Measurements from ENCODE around the gene AKAP6. TPM values are rescaled to one million over a fixed set of nuclear protein-coding genes. Genes with fewer than 3 reads are reported as not detected.

Gene AKAP6
- total RNA-seq, 1 experiment from 2014 or later = 1.9 TPM

- no peaks in the 10 kb centered on the region for H3K79me2 ChIP-seq (ENCODE audit: insufficient read depth, low read length)
- H3K27me3 ChIP-seq (ENCODE audit: insufficient read depth, low read length) = peaks cover 24% of the 10 kb centered on the region; the same call in 1 of the 2 replicates
- H3K27ac ChIP-seq (ENCODE audit: low read depth, low read length) = no peak overlapping the region
- intact Hi-C loops (cut with micrococcal nuclease) = no loop called here
- ATAC-seq = no peak
- no peaks in the 10 kb centered on the region for H3K9me3 ChIP-seq (ENCODE audit: control insufficient read depth in 1 of 2, insufficient read depth in 1 of 2, low read depth in 1 of 2, low read length in 2 of 2)
- no TSS peak for BruUV-seq (replicated peaks)
- ChIA-PET CTCF (interaction anchor here (1.2 kb wide), 1 partner anchor 1592 kb away, joined by 3 read pairs; no protein-coding TSS in a partner anchor), RAD21 (ENCODE audit: low non-redundant PET in 1 of 2, low total read pairs in 2 of 2, uncharacterized antibody in 2 of 2, unreplicated experiment in 2 of 2) (no interaction called here), POLR2A (no interaction called here)
- H3K4me1 ChIP-seq (ENCODE audit: control insufficient read depth in 1 of 2, insufficient read depth in 2 of 2, low read length in 2 of 2) = no peaks in the 10 kb centered on the region
- no peak for DNase-seq (ENCODE audit: low read depth, low spot score)
- H3K36me3 ChIP-seq (ENCODE audit: control insufficient read depth in 1 of 2, insufficient read depth in 2 of 2, low read length in 2 of 2) = no peaks in the 10 kb centered on the region
- H3K9ac ChIP-seq (ENCODE audit: low read length) = no peak overlapping the region
- no peaks in the 10 kb centered on the region for H3K9me2 ChIP-seq (ENCODE audit: insufficient read depth)
- no peaks in the 10 kb centered on the region for H4K20me1 ChIP-seq (ENCODE audit: insufficient read depth)
- H3K4me2 ChIP-seq (ENCODE audit: low read length) = no peak overlapping the region
- no peak overlapping the region for H3K4me3 ChIP-seq (replicated peaks in 1 of 2; ENCODE audit: low read depth in 1 of 2, low read length in 2 of 2)
- H2AFZ ChIP-seq (ENCODE audit: low read depth, low read length, poor library complexity, severe bottlenecking) = no peak overlapping the region
- TF ChIP-seq ZFX (IDR thresholded peaks at IDR 0.05) = no peak
These were observed 379.9 kb downstream of the AKAP6 start for GRCh38 chr14:32709027-32709426.

GRCh38 chr14:32710231-32710671 is 381.2 kb downstream of the AKAP6 start:
- POLR2A ChIA-PET = no interaction called here
- no peaks in the 10 kb centered on the region for H3K9me3 ChIP-seq (ENCODE audit: control insufficient read depth in 1 of 2, insufficient read depth in 1 of 2, low read depth in 1 of 2, low read length in 2 of 2)

More at GRCh38 chr14:32710231-32710671, 381.2 kb downstream of the AKAP6 start:
- Histone ChIP-seq H3K9me2 (ENCODE audit: insufficient read depth) (no peaks in the 10 kb centered on the region), H3K4me2 (ENCODE audit: low read length) (no peak overlapping the region), H3K27me3 (ENCODE audit: insufficient read depth, low read length) (peaks cover 15% of the 10 kb centered on the region; the same call in 1 of the 2 replicates), H3K4me1 (ENCODE audit: control insufficient read depth in 1 of 2, insufficient read depth in 2 of 2, low read length in 2 of 2) (no peaks in the 10 kb centered on the region), H3K9ac (ENCODE audit: low read length) (no peak overlapping the region), H2AFZ (ENCODE audit: low read depth, low read length, poor library complexity, severe bottlenecking) (no peak overlapping the region), H3K36me3 (ENCODE audit: control insufficient read depth in 1 of 2, insufficient read depth in 2 of 2, low read length in 2 of 2) (no peaks in the 10 kb centered on the region), H4K20me1 (ENCODE audit: insufficient read depth) (no peaks in the 10 kb centered on the region), H3K79me2 (ENCODE audit: insufficient read depth, low read length) (no peaks in the 10 kb centered on the region), H3K27ac (ENCODE audit: low read depth, low read length) (no peak overlapping the region), H3K4me3 (replicated peaks in 1 of 2; ENCODE audit: low read depth in 1 of 2, low read length in 2 of 2) (no peak overlapping the region)
- DNase-seq (ENCODE audit: low read depth, low spot score) (no peak), ATAC-seq (no peak)
- no TSS peak for BruUV-seq (replicated peaks)
- TF ChIP-seq, protein P1, sequence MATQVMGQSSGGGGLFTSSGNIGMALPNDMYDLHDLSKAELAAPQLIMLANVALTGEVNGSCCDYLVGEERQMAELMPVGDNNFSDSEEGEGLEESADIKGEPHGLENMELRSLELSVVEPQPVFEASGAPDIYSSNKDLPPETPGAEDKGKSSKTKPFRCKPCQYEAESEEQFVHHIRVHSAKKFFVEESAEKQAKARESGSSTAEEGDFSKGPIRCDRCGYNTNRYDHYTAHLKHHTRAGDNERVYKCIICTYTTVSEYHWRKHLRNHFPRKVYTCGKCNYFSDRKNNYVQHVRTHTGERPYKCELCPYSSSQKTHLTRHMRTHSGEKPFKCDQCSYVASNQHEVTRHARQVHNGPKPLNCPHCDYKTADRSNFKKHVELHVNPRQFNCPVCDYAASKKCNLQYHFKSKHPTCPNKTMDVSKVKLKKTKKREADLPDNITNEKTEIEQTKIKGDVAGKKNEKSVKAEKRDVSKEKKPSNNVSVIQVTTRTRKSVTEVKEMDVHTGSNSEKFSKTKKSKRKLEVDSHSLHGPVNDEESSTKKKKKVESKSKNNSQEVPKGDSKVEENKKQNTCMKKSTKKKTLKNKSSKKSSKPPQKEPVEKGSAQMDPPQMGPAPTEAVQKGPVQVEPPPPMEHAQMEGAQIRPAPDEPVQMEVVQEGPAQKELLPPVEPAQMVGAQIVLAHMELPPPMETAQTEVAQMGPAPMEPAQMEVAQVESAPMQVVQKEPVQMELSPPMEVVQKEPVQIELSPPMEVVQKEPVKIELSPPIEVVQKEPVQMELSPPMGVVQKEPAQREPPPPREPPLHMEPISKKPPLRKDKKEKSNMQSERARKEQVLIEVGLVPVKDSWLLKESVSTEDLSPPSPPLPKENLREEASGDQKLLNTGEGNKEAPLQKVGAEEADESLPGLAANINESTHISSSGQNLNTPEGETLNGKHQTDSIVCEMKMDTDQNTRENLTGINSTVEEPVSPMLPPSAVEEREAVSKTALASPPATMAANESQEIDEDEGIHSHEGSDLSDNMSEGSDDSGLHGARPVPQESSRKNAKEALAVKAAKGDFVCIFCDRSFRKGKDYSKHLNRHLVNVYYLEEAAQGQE (IDR thresholded peaks at IDR 0.05; ENCODE audit: low read depth) = no peak
- TF ChIP-seq ZNF274 (IDR thresholded peaks at IDR 0.05; ENCODE audit: low read depth, low read length) (no peak), YY1 (IDR thresholded peaks at IDR 0.05; ENCODE audit: extremely low read depth, insufficient replicate concordance, low read depth, low read length) (no peak), SP1 (IDR thresholded peaks at IDR 0.05; ENCODE audit: low read depth) (no peak), POLR2A (IDR thresholded peaks at IDR 0.05; ENCODE audit: borderline replicate concordance, extremely low read depth, insufficient read depth, insufficient read length) (no peak), FOSL1 (IDR thresholded peaks at IDR 0.05; ENCODE audit: low read depth) (no peak), EGR1 (IDR thresholded peaks at IDR 0.05; ENCODE audit: low read depth) (no peak), ZFX (IDR thresholded peaks at IDR 0.05) (no peak), CEBPB (IDR thresholded peaks at IDR 0.05; ENCODE audit: low read depth) (no peak), RAD21 (IDR thresholded peaks at IDR 0.05; ENCODE audit: low read depth) (no peak), EZH2phosphoT487 (IDR thresholded peaks at IDR 0.05; ENCODE audit: borderline replicate concordance) (no peak), EZH2 (IDR thresholded peaks at IDR 0.05) (no peak), CTCF (IDR thresholded peaks at IDR 0.05 in 2 of 3, conservative IDR thresholded peaks at IDR 0.05 in 1 of 3; ENCODE audit: borderline replicate concordance in 1 of 3, insufficient read depth in 1 of 3, low read depth in 2 of 3, low read length in 2 of 3) (no peak), SIN3A (IDR thresholded peaks at IDR 0.05; ENCODE audit: low read depth) (no peak), POLR2AphosphoS5 (IDR thresholded peaks at IDR 0.05; ENCODE audit: low read depth, low read length) (no peak)
- CTCF ChIA-PET = no interaction called here
- intact Hi-C loops (cut with micrococcal nuclease) = loop anchor here (5.0 kb wide), 1 partner anchor 1592 kb away; no protein-coding TSS in a partner anchor
- RAD21 ChIA-PET (ENCODE audit: low non-redundant PET in 1 of 2, low total read pairs in 2 of 2, uncharacterized antibody in 2 of 2, unreplicated experiment in 2 of 2) = no interaction called here
